Lung (tissue), 13 donors: ENCODE results near the gene COX5B. TPM values are rescaled to one million over a fixed set of nuclear protein-coding genes. Genes with fewer than 3 reads are reported as not detected.

Experiments used
- ATAC-seq: fragments of 200-7000 bp; cut with Tn5 transposase; one replicate; pipeline ENCODE4 v1.9.1; 2020; ENCODE audit warnings: moderate number of reproducible peaks; ENCODE audit not compliant: insufficient read depth, low FRiP score
- DNase-seq, 3 donors: peaks; one replicate each; pipeline ENCODE4 v3.0.0-alpha.2; 2013 to 2017
- H3K27ac ChIP-seq, 2 donors: one replicate each; pipeline ENCODE4 v1.5.1; 2013; ENCODE audit warnings: mild to moderate bottlenecking in 2 of 2, moderate library complexity in 2 of 2, control low read depth in 1 of 2, inconsistent platforms in 1 of 2, low read depth in 1 of 2, low read length in 1 of 2
- H3K27me3 ChIP-seq, 3 donors: one replicate each; pipeline ENCODE4 v1.5.1; 2013; ENCODE audit warnings: low read length in 2 of 3; ENCODE audit not compliant: control insufficient read depth in 3 of 3, insufficient read depth in 3 of 3
- H3K36me3 ChIP-seq, 4 donors: one replicate each; pipeline ENCODE4 v1.5.1; 2013; ENCODE audit warnings: low read length in 4 of 4, mild to moderate bottlenecking in 1 of 4, moderate library complexity in 1 of 4; ENCODE audit not compliant: control insufficient read depth in 4 of 4, insufficient read depth in 4 of 4
- H3K4me1 ChIP-seq, 5 donors: one replicate each; pipeline ENCODE4 v1.5.1; 2013; ENCODE audit warnings: low read length in 5 of 5, mild to moderate bottlenecking in 2 of 5, moderate library complexity in 1 of 5; ENCODE audit not compliant: control insufficient read depth in 5 of 5, insufficient read depth in 5 of 5
- H3K4me3 ChIP-seq: one replicate; pipeline ENCODE4 v1.5.1; 2013; ENCODE audit warnings: mild to moderate bottlenecking, control low read depth, moderate library complexity
- H3K9ac ChIP-seq, 2 donors: one replicate each; pipeline ENCODE4 v1.5.1; 2013; ENCODE audit warnings: low read length in 2 of 2, control low read depth in 1 of 2; ENCODE audit not compliant: insufficient read depth in 1 of 2
- H3K9me3 ChIP-seq, 4 donors: one replicate each; pipeline ENCODE4 v1.5.1; 2013; ENCODE audit warnings: low read length in 3 of 4, mild to moderate bottlenecking in 1 of 4, moderate library complexity in 1 of 4; ENCODE audit not compliant: control insufficient read depth in 4 of 4, insufficient read depth in 3 of 4
- CTCF ChIP-seq: IDR thresholded peaks from 2 replicates; pipeline ENCODE4 v1.5.1; 2012; ENCODE audit warnings: mild to moderate bottlenecking; ENCODE audit errors: control extremely low read depth, extremely low read depth
- WGBS, 2 donors: extraction: QIAGEN DNeasy Blood & Tissue Kit; methylation state at CpG; one replicate each; pipeline ENCODE4 v1.1.7; 2013; 5-methylcytosine and 5-hydroxymethylcytosine counted together
- polyA plus RNA-seq, 2 donors: library from polyadenylated mRNA; stranded (reverse); fragments of 200-250 nt; gene quantifications; one replicate each; pipeline ENCODE4 v1.2.1, GENCODE V29; 2013
- small RNA-seq: library from RNA; depleted of rRNA; stranded (forward); fragments of <200 nt; gene quantifications from one replicate; pipeline ENCODE3, GENCODE V24; 2014; ENCODE audit warnings: low replicate concordance
- total RNA-seq, 2 donors: library from RNA; depleted of rRNA in 1 of 2; stranded (reverse); fragments of >200 nt in 1 of 2; gene quantifications; one replicate each; pipeline ENCODE4 v1.2.1, GENCODE V29; 2014 to 2021
- donor health status: control.
- donor health status: control.
- donor health status: Bipolar disorder and iron deficiency.
- donor health status: healthy.
- donor health status: DM: yes; HTN: yes; CAD: no.

COX5B gene
- total and polyA plus RNA-seq, 4 donors, result 104 to 593 (median 232) TPM

- Histone ChIP-seq H3K36me3 (no peaks in the 10 kb centered on the region), H3K9me3 (no peaks in the 10 kb centered on the region), H3K27me3 (no peaks in the 10 kb centered on the region), H3K4me1 (no peaks in the 10 kb centered on the region), H3K27ac (no peak overlapping the region), H3K4me3 (no peak overlapping the region), H3K9ac (no peak overlapping the region)
- ATAC-seq, result no peak
- no peak for DNase-seq
- TF ChIP-seq CTCF, result no peak
These were observed 47.6 kb downstream of the COX5B start for GRCh38 chr2:97693476-97693875.

GRCh38 chr2:97695744-97696143, 49.9 kb downstream of the COX5B start:
- WGBS, 2 donors, result 93 to 94% methylated on average over 5 of the region's 5 CpGs
- DNase-seq, result no peak
- no peak overlapping the region for H3K4me3 ChIP-seq
- no peaks in the 10 kb centered on the region for H3K27me3 ChIP-seq
- no peak overlapping the region for H3K27ac ChIP-seq
- no peak for ATAC-seq
- TF ChIP-seq CTCF, result no peak
- no peaks in the 10 kb centered on the region for H3K36me3 ChIP-seq
- H3K4me1 ChIP-seq, result no peaks in the 10 kb centered on the region
- no peak overlapping the region for H3K9ac ChIP-seq
- H3K9me3 ChIP-seq, result no peaks in the 10 kb centered on the region

- Histone ChIP-seq H3K4me1 (no peaks in the 10 kb centered on the region), H3K27me3 (no peaks in the 10 kb centered on the region), H3K36me3 (no peaks in the 10 kb centered on the region), H3K9me3 (no peaks in the 10 kb centered on the region), H3K27ac (no peak overlapping the region), H3K9ac (peak overlapping the region in 1 of 2 donors; percentile 63), H3K4me3 (no peak overlapping the region)
- WGBS, 2 donors, result 28 to 29% methylated on average over 14 of the region's 14 CpGs
- ATAC-seq (peak; percentile 92), DNase-seq (peak; percentile 84 to 87 (median 86))
- TF ChIP-seq CTCF, result peak; percentile 96
These were observed 51.7 kb downstream of the COX5B start for GRCh38 chr2:97697252-97698235.

Small RNA genes lying within 50 kb of the gene (small RNA-seq; reads per million reads assigned to genes)
- gene RNU4-8P, result 0.12 reads per million

Other genes with a start within 250 kb of the COX5B start
- gene ANKRD36B, start 56.2 kb upstream of the COX5B start, total RNA-seq, result 100 to 1,000 TPM in 1 of 2 donors, 10 to 100 TPM in 1; 15.9 to 110 TPM
- gene ANKRD36B, start 56.2 kb upstream of the COX5B start, polyA plus RNA-seq, result 10 to 100 TPM in 1 of 2 donors, 1 to 10 TPM in 1; 1.9 to 18.0 TPM
- gene ACTR1B, start 18.0 kb downstream of the COX5B start, total RNA-seq, result 10 to 100 TPM; 36.4 to 80.0 TPM
- gene ACTR1B, start 18.0 kb downstream of the COX5B start, polyA plus RNA-seq, result 10 to 100 TPM; 60.9 to 62.9 TPM
- gene C2orf92, start 23.7 kb downstream of the COX5B start, total RNA-seq, result 10 to 100 TPM; 12.1 to 19.0 TPM
- gene C2orf92, start 23.7 kb downstream of the COX5B start, polyA plus RNA-seq, result 10 to 100 TPM in 1 of 2 donors, 1 to 10 TPM in 1; 1.8 to 16.4 TPM
- 1 to 10 TPM; 5.1 to 5.6 TPM for gene ZAP70, start 67.5 kb downstream of the COX5B start, total RNA-seq
- gene ZAP70, start 67.5 kb downstream of the COX5B start, polyA plus RNA-seq, result 1 to 10 TPM; 5.4 to 8.3 TPM